Epidermal melanocyte (primary cell): ENCODE data around the gene KLK1.
"Not testable (repeated sequence)": the region's sequence is repeated elsewhere in the genome, so short reads cannot be mapped to it uniquely, and the experiment has no call there.

Experiments used
- DNase-seq: peaks from one replicate; pipeline ENCODE4 v3.0.0; 2011; ENCODE audit warnings: low spot score; ENCODE audit not compliant: insufficient read length

The KLK1 gene

DNA sequence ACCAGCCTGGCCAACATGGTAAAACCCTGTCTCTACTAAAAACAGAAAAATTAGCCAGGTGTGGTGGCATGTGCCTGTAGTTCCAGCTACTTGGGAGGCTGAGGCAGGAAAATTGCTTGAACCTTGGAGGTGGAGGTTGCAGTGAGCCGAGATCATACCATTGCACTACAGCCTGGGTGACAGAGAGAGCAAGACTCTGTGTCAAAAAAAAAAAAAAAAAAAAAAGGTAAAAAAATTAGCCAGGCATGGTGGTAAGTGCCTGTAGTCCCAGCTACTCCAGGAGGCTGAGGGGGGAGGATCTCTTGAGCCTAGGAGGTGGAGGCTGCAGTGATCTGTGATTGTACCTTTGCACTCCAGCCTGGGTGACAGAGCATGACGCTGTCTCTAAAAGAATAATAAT lies 53.4 kb downstream of the KLK1 start, which contains the start of gene GPR32:
Gene GPR32 (plus strand): TSS at position 301 of the 400 bp plus-strand sequence. CDS start 137 bp downstream, outside the sequence.
- DNase-seq, result not testable (repeated sequence)
